CD8-positive, alpha-beta memory T cell (primary cell): ENCODE measurements around the gene SMYD3. TPM values are rescaled to one million over a fixed set of nuclear protein-coding genes. Genes with fewer than 3 reads are reported as not detected.

ENCODE experiments used
- CTCF ChIA-PET: fragments of 350-600 bp; sonication (Branson Sonifier 250); formaldehyde crosslinking; loops from one replicate; lab custom pipeline; 2021; ENCODE audit warnings: antibody characterized with exemption; lab: Charles Lee
- POLR2A ChIA-PET: fragments of 350-600 bp; sonication (Branson Sonifier 250); formaldehyde crosslinking; loops from one replicate; lab custom pipeline; 2021; ENCODE audit warnings: antibody characterized with exemption; lab: Charles Lee
- DNase-seq, 5 donors: peaks; one replicate each; pipeline versions ENCODE4 v3.0.0 to v3.0.0-alpha.2; 2020 to 2022; ENCODE audit warnings: mixed read lengths in 1 of 5
- H3K27ac ChIP-seq: one replicate; pipeline ENCODE4 v1.7.0; 2013; ENCODE audit warnings: low read depth, mild to moderate bottlenecking, low read length, moderate library complexity
- H3K27me3 ChIP-seq: 2 replicates; pipeline ENCODE4 v1.7.0; 2013; ENCODE audit warnings: low read length, mild to moderate bottlenecking; ENCODE audit not compliant: insufficient read depth, poor library complexity, severe bottlenecking
- H3K36me3 ChIP-seq: 2 replicates; pipeline ENCODE4 v1.7.0; 2013; ENCODE audit warnings: mild to moderate bottlenecking, low read length, moderate library complexity; ENCODE audit not compliant: insufficient read depth
- H3K4me1 ChIP-seq: 2 replicates; pipeline ENCODE4 v1.7.0; 2013; ENCODE audit warnings: mild to moderate bottlenecking, low read length, moderate library complexity; ENCODE audit not compliant: insufficient read depth
- H3K4me3 ChIP-seq: 2 replicates; pipeline ENCODE4 v1.7.0; 2013; ENCODE audit warnings: mild to moderate bottlenecking, low read length
- H3K9me3 ChIP-seq: 2 replicates; pipeline ENCODE4 v1.7.0; 2013; ENCODE audit warnings: mild to moderate bottlenecking, low read length
- H3K27ac Mint-ChIP-seq, 8 donors: one replicate each; pipeline ENCODE4 v1.8.0; 2020 to 2021; ENCODE audit warnings: mixed read lengths in 8 of 8, mild to moderate bottlenecking in 6 of 8, inconsistent platforms in 3 of 8, moderate library complexity in 3 of 8
- H3K27me3 Mint-ChIP-seq, 2 donors: one replicate each; pipeline ENCODE4 v1.8.0; 2020 to 2021; ENCODE audit warnings: mixed read lengths in 2 of 2, mild to moderate bottlenecking in 1 of 2, moderate library complexity in 1 of 2
- H3K36me3 Mint-ChIP-seq, 3 donors: one replicate each; pipeline ENCODE4 v1.8.0; 2020 to 2021; ENCODE audit warnings: mixed read lengths in 3 of 3, inconsistent platforms in 1 of 3, mild to moderate bottlenecking in 1 of 3
- H3K4me1 Mint-ChIP-seq, 3 donors: one replicate each; pipeline ENCODE4 v1.8.0; 2020 to 2021; ENCODE audit warnings: mixed read lengths in 3 of 3, inconsistent platforms in 1 of 3, mild to moderate bottlenecking in 1 of 3
- H3K4me3 Mint-ChIP-seq, 7 donors: one replicate each; pipeline ENCODE4 v1.8.0; 2020 to 2021; ENCODE audit warnings: mixed read lengths in 7 of 7, mild to moderate bottlenecking in 6 of 7, moderate library complexity in 4 of 7, inconsistent platforms in 2 of 7
- H3K9me3 Mint-ChIP-seq, 5 donors: one replicate each; pipeline ENCODE4 v1.8.0; 2020 to 2022; ENCODE audit warnings: mixed read lengths in 5 of 5, mild to moderate bottlenecking in 3 of 5, moderate library complexity in 2 of 5, inconsistent platforms in 1 of 5
- polyA plus RNA-seq: library from polyadenylated mRNA; unstranded; fragments of 300-500 nt; fragmentation: Illumina TruSeq; gene quantifications from one replicate; pipeline ENCODE4 v1.2.3, GENCODE V29; 2021
- total RNA-seq, 2 experiments: library from RNA; stranded (reverse); gene quantifications; one replicate each; pipeline ENCODE4 v1.2.3, GENCODE V29; 2021

The SMYD3 gene
- total and polyA plus RNA-seq, 3 experiments from 2014 or later: 12.4 to 31.7 (median 14.5) TPM

DNA sequence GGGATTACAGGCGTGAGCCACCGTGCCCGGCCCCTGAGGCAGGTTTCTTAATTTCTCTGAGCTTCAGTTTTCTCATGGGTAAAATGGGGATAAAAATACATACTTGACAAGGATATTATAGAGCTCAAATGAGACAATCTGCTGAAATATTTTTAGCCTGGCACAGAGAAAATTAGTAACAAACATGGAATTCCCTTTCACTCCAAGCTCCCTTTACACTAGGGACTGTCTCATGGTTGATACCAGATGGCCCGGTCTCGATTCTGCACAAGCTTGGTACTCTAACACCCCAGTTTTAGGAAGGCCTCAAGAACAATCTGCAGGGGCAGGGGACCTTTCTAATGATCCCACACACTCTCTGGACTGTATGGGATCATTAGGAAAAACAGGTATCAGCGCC, 671.7 kb downstream of the SMYD3 start:
- Histone ChIP-seq H3K27me3 (no peaks in the 10 kb centered on the region), H3K27ac (no peak overlapping the region), H3K9me3 (no peaks in the 10 kb centered on the region), H3K4me3 (no peak overlapping the region), H3K36me3 (peaks cover 9% of the 10 kb centered on the region), H3K4me1 (no peaks in the 10 kb centered on the region)
- Mint-ChIP-seq H3K4me1 (no peaks in the 10 kb centered on the region), H3K27me3 (no peaks in the 10 kb centered on the region), H3K36me3 (peaks cover 3 to 65% (median 39%) of the 10 kb centered on the region in 3 donors), H3K4me3 (no peak overlapping the region), H3K27ac (no peak overlapping the region), H3K9me3 (peaks cover 0 to 5% (median under 1%) of the 10 kb centered on the region in 5 donors)
- CTCF ChIA-PET: no interaction called here
- DNase-seq: no peak
- POLR2A ChIA-PET: no interaction called here

DNA sequence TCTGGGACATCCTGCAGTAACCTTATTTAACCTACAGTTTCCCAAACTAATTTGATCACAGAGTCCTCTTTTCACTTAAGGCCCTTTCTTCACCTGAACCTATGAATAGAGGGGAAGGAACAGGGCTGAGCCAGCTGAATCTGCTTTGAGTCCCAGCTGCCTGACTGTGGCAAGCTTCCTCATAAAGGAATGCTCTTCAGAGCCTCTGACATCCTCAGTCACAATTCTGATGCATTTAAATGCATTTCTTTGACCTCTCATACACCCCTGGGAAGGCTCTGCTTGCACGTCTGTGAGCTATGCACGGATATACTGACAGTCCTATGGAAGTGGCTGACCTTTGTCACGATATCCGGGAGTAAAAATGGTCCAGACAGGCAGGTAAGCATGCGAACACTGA, 673.1 kb downstream of the SMYD3 start:
- Histone ChIP-seq H3K27me3 (no peaks in the 10 kb centered on the region), H3K36me3 (peaks cover 9% of the 10 kb centered on the region), H3K27ac (no peak overlapping the region), H3K4me1 (no peaks in the 10 kb centered on the region), H3K9me3 (no peaks in the 10 kb centered on the region), H3K4me3 (no peak overlapping the region)
- Mint-ChIP-seq H3K36me3 (peaks cover 2 to 70% (median 39%) of the 10 kb centered on the region in 3 donors), H3K27me3 (no peaks in the 10 kb centered on the region), H3K4me1 (no peaks in the 10 kb centered on the region), H3K27ac (peak overlapping the region in 1 of 8 donors; percentile 74), H3K9me3 (peaks cover 0 to 6% (median 4%) of the 10 kb centered on the region in 5 donors), H3K4me3 (no peak overlapping the region)
- ChIA-PET POLR2A (no interaction called here), CTCF (no interaction called here)
- DNase-seq: no peak

DNA sequence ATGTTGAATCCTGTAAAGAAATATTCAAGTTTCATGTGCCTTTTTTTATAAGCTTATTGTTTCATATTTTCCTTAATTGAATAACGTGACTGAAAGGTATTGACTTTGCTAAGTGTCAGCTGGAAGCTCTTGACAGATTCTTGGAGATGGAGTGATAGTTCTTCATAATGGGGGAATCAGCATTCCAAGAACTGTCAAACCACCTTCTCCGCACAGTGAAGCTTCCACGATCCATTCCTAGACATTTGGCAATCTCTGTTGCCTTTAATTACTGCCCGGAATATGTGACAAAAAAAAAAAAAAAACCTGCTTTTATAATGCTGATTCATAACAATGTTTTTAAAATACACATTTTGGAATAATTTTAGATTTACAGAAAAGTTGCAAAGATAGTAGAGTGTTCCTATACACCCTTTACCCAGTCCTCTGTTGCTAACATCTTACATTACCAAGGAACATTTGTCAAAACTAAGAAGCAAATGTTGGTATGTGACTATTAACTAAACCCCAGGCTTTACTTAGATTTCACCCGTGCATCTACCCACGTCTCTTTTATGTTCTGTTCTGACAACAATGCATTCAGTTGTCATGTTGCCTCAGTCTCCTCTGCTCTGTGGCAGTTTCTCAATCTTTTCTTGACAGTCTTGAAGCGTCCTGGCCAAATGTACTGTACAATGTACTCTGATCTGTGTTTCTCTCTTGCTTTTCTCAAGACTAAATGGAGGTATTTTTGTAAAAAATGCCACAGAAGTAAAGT, 674.1 kb downstream of the SMYD3 start:
- H3K4me1 Mint-ChIP-seq: no peaks in the 10 kb centered on the region
- Histone ChIP-seq H3K4me3 (no peak overlapping the region), H3K36me3 (peaks cover 9% of the 10 kb centered on the region), H3K27ac (no peak overlapping the region), H3K4me1 (no peaks in the 10 kb centered on the region), H3K9me3 (no peaks in the 10 kb centered on the region), H3K27me3 (no peaks in the 10 kb centered on the region)
- peaks cover 2 to 65% (median 36%) of the 10 kb centered on the region in 3 donors for H3K36me3 Mint-ChIP-seq
- ChIA-PET CTCF (no interaction called here), POLR2A (no interaction called here)
- peaks cover 0 to 6% (median 4%) of the 10 kb centered on the region in 5 donors for H3K9me3 Mint-ChIP-seq
- no peak overlapping the region for H3K4me3 Mint-ChIP-seq
- no peak for DNase-seq
- no peak overlapping the region for H3K27ac Mint-ChIP-seq
- no peaks in the 10 kb centered on the region for H3K27me3 Mint-ChIP-seq

DNA sequence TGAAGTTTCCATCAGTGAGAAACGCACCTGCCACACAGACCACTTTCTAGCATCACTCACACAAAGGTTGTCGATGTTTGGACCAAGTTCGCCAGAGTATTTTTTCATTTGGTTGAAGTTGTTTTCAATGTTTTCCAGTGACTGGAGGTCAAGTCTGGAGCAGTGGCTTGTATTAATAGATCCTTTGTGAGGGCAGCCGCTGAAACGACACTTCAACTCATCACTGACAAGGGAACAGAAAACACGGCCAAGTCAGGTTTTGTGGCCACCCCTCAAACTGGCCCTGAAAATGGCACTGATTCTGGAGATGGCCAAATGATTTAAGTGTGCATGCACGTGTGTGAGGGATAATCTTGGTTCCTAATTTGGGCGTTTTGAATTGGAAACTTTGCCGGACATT, 675.6 kb downstream of the SMYD3 start:
- no peaks in the 10 kb centered on the region for H3K27me3 ChIP-seq
- Mint-ChIP-seq H3K27me3 (no peaks in the 10 kb centered on the region), H3K27ac (no peak overlapping the region), H3K4me3 (no peak overlapping the region), H3K4me1 (no peaks in the 10 kb centered on the region), H3K9me3 (peaks cover 0 to 10% (median 7%) of the 10 kb centered on the region in 5 donors), H3K36me3 (peaks cover 2 to 62% (median 27%) of the 10 kb centered on the region in 3 donors)
- H3K9me3 ChIP-seq: no peaks in the 10 kb centered on the region
- H3K4me3 ChIP-seq: no peak overlapping the region
- DNase-seq: no peak
- no peaks in the 10 kb centered on the region for H3K4me1 ChIP-seq
- ChIA-PET CTCF (no interaction called here), POLR2A (no interaction called here)
- H3K27ac ChIP-seq: no peak overlapping the region
- peaks cover 9% of the 10 kb centered on the region for H3K36me3 ChIP-seq

DNA sequence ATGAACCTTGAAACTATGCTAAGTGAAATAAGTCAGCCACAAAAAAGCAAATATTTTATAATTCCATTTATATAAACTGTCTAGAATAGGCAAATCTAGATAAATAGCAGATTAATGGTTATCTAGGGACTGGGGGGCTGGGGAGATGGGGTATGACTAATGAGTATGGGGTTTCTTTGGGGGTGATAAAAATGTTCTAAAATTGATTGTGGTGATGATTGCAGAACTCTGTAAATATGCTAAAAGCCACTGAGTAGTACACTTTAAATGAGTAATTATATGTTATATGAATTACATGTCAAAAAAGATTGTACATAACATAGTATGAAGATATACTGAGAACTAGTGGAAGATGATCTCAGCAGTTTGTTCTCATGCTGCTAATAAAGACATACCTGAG, 677.3 kb downstream of the SMYD3 start:
- CTCF ChIA-PET: interaction anchor here (1.0 kb wide), 1 partner anchor 11 kb away, joined by 3 read pairs; no protein-coding TSS in a partner anchor
- Histone ChIP-seq H3K36me3 (no peaks in the 10 kb centered on the region), H3K4me3 (no peak overlapping the region), H3K27ac (no peak overlapping the region), H3K9me3 (no peaks in the 10 kb centered on the region), H3K27me3 (no peaks in the 10 kb centered on the region), H3K4me1 (no peaks in the 10 kb centered on the region)
- POLR2A ChIA-PET: no interaction called here
- H3K4me3 Mint-ChIP-seq: no peak overlapping the region
- no peak overlapping the region for H3K27ac Mint-ChIP-seq
- no peaks in the 10 kb centered on the region for H3K4me1 Mint-ChIP-seq
- H3K36me3 Mint-ChIP-seq: peaks cover 7 to 66% (median 17%) of the 10 kb centered on the region in 3 donors
- no peak for DNase-seq
- no peaks in the 10 kb centered on the region for H3K27me3 Mint-ChIP-seq
- H3K9me3 Mint-ChIP-seq: peaks cover 0 to 22% (median 12%) of the 10 kb centered on the region in 5 donors

DNA sequence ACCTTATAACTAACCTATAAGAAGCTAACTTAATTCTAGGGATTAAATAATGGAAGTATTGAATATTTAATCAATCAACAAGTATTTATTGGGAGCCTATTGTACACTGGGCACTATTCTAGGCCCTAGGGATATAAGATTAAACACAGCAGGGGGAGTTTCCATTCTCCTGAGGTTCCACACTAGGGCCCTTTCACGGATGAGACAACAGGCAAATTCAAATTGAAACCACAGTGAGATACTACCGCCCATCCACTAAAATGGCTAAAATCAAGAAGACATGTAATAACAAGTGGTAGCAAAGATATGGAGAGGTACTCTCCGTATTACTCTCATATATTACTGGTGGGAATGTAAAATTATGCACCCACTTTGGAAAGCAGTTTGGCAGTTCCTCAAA, 677.9 kb downstream of the SMYD3 start:
- no peak overlapping the region for H3K27ac Mint-ChIP-seq
- no peaks in the 10 kb centered on the region for H3K4me1 Mint-ChIP-seq
- H3K4me3 Mint-ChIP-seq: no peak overlapping the region
- no peaks in the 10 kb centered on the region for H3K27me3 Mint-ChIP-seq
- H3K27ac ChIP-seq: no peak overlapping the region
- peaks cover 0 to 19% (median 12%) of the 10 kb centered on the region in 5 donors for H3K9me3 Mint-ChIP-seq
- H3K36me3 Mint-ChIP-seq: peaks cover 7 to 65% (median 16%) of the 10 kb centered on the region in 3 donors
- no peaks in the 10 kb centered on the region for H3K36me3 ChIP-seq
- no peaks in the 10 kb centered on the region for H3K4me1 ChIP-seq
- ChIA-PET POLR2A (no interaction called here), CTCF (interaction anchor here (1.0 kb wide), 1 partner anchor 12 kb away, joined by 3 read pairs; no protein-coding TSS in a partner anchor)
- no peaks in the 10 kb centered on the region for H3K27me3 ChIP-seq
- H3K9me3 ChIP-seq: no peaks in the 10 kb centered on the region
- DNase-seq: no peak
- no peak overlapping the region for H3K4me3 ChIP-seq

DNA sequence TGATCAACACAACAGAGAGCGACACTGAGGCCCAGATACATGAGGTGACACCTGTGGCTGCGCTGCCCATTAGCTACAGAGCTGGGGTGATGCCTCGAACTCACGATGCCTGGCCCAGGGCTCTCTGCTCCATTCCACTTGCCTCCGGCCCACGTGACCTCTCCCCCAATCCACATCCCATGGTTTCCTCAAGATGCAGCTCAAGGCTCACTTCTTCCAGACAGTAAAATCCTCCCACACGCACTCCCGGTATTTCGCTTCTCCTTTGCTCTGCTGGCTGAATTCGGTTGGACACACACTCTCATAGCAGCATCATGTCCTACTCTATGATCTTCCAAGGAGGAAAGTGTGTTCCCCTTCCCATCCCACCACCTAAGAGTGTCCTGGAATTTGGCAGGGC, 679.8 kb downstream of the SMYD3 start:
- Mint-ChIP-seq H3K36me3 (peaks cover 17 to 71% (median 22%) of the 10 kb centered on the region in 3 donors), H3K9me3 (peaks cover 0 to 34% (median 20%) of the 10 kb centered on the region in 5 donors), H3K27ac (no peak overlapping the region), H3K27me3 (no peaks in the 10 kb centered on the region), H3K4me1 (no peaks in the 10 kb centered on the region), H3K4me3 (no peak overlapping the region)
- no peaks in the 10 kb centered on the region for H3K27me3 ChIP-seq
- ChIA-PET CTCF (no interaction called here), POLR2A (no interaction called here)
- H3K36me3 ChIP-seq: no peaks in the 10 kb centered on the region
- H3K9me3 ChIP-seq: no peaks in the 10 kb centered on the region
- no peaks in the 10 kb centered on the region for H3K4me1 ChIP-seq
- no peak for DNase-seq
- H3K4me3 ChIP-seq: no peak overlapping the region
- H3K27ac ChIP-seq: no peak overlapping the region

DNA sequence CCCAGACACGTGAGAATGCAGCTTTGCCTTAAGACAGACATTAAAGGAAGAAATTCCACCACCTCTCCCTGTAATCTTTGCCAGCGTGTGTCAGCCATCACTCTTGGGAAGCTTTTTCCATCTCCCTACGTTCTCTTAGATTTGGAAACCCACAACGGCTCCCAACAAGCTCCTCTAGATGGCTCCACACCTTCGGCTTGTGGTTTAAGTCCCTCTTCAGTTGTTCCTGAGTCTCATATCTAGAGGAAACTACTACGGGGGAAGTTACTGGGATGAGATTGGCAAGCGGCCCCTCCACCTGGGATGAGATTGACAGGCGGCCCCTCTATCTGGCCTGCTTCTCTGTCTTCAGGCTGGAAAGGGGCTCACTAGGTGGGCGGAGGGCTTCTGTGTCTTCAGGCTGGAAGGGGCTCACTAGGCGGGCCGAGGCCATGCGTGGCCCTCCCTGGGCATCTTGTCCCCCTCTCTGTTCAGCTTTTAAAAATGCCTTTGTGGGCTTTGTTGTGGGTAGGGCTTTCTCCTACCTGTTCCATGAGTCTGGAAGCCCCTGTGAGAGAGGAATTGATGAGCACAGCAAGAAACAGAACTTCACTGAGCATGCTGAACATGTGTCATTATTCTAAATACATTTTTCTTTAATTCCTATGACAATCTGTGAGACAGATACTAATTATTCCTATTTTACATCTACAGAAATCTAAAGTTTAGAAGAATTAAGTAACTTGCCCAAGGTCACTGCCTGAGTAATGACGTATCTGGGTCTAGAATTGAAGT, 681.8 kb downstream of the SMYD3 start:
- no peak overlapping the region for H3K4me3 Mint-ChIP-seq
- no peaks in the 10 kb centered on the region for H3K4me1 ChIP-seq
- no peak overlapping the region for H3K27ac ChIP-seq
- H3K36me3 Mint-ChIP-seq: peaks cover 16 to 53% (median 17%) of the 10 kb centered on the region in 3 donors
- H3K27ac Mint-ChIP-seq: no peak overlapping the region
- no peaks in the 10 kb centered on the region for H3K36me3 ChIP-seq
- H3K9me3 ChIP-seq: no peaks in the 10 kb centered on the region
- ChIA-PET POLR2A (no interaction called here), CTCF (no interaction called here)
- H3K27me3 ChIP-seq: no peaks in the 10 kb centered on the region
- H3K9me3 Mint-ChIP-seq: peaks cover 0 to 34% (median 20%) of the 10 kb centered on the region in 5 donors
- H3K4me1 Mint-ChIP-seq: no peaks in the 10 kb centered on the region
- no peaks in the 10 kb centered on the region for H3K27me3 Mint-ChIP-seq
- H3K4me3 ChIP-seq: no peak overlapping the region
- no peak for DNase-seq
